NB4 (cell line): ENCODE results near the gene FERMT3.

Experiments
- DNase-seq: peaks from one replicate; pipeline ENCODE4 v3.0.0; 2010; ENCODE audit warnings: low read depth
- H3K4me3 ChIP-seq: one replicate; pipeline ENCODE4 v1.5.1; 2011; ENCODE audit warnings: mild to moderate bottlenecking, low read depth, low read length, moderate library complexity
- MYC ChIP-seq: IDR thresholded peaks from 2 replicates; pipeline ENCODE4 v1.6.1; 2011; ENCODE audit warnings: low read depth, low read length
- POLR2A ChIP-seq: IDR thresholded peaks from 2 replicates; pipeline ENCODE4 v1.6.1; 2011; ENCODE audit warnings: mild to moderate bottlenecking; ENCODE audit not compliant: insufficient read length; ENCODE audit errors: extremely low read depth
- TF ChIP-seq, protein P1 (sequence below): IDR thresholded peaks from one replicate; pipeline ENCODE4 v1.5.1; 2012; ENCODE audit warnings: low read depth, low read length
- TF ChIP-seq, protein P2 (sequence below): IDR thresholded peaks from 2 replicates; pipeline ENCODE4 v1.6.1; 2011; ENCODE audit warnings: low read depth, low read length

The FERMT3 gene

DNA sequence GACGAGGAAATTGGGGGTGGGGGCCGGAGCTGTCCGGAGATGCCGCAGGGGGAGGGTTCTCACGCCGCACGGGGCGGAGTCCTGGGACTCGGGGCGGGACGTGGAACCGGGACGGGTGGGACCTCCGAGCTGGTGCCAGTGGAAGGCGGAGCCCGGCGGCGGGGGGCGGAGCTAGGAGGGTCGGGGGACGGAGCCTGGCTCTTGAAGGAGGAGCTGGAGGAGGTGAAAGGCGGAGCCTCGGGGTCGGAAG, 34.6 kb downstream of the FERMT3 start:
- TF ChIP-seq, protein P1, sequence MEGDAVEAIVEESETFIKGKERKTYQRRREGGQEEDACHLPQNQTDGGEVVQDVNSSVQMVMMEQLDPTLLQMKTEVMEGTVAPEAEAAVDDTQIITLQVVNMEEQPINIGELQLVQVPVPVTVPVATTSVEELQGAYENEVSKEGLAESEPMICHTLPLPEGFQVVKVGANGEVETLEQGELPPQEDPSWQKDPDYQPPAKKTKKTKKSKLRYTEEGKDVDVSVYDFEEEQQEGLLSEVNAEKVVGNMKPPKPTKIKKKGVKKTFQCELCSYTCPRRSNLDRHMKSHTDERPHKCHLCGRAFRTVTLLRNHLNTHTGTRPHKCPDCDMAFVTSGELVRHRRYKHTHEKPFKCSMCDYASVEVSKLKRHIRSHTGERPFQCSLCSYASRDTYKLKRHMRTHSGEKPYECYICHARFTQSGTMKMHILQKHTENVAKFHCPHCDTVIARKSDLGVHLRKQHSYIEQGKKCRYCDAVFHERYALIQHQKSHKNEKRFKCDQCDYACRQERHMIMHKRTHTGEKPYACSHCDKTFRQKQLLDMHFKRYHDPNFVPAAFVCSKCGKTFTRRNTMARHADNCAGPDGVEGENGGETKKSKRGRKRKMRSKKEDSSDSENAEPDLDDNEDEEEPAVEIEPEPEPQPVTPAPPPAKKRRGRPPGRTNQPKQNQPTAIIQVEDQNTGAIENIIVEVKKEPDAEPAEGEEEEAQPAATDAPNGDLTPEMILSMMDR = no peak
- TF ChIP-seq MYC (no peak), POLR2A (no peak)
- TF ChIP-seq, protein P2, sequence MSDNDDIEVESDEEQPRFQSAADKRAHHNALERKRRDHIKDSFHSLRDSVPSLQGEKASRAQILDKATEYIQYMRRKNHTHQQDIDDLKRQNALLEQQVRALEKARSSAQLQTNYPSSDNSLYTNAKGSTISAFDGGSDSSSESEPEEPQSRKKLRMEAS = no peak
- DNase-seq = peak; percentile 99
- H3K4me3 ChIP-seq = peak overlapping the region; percentile 71

DNA sequence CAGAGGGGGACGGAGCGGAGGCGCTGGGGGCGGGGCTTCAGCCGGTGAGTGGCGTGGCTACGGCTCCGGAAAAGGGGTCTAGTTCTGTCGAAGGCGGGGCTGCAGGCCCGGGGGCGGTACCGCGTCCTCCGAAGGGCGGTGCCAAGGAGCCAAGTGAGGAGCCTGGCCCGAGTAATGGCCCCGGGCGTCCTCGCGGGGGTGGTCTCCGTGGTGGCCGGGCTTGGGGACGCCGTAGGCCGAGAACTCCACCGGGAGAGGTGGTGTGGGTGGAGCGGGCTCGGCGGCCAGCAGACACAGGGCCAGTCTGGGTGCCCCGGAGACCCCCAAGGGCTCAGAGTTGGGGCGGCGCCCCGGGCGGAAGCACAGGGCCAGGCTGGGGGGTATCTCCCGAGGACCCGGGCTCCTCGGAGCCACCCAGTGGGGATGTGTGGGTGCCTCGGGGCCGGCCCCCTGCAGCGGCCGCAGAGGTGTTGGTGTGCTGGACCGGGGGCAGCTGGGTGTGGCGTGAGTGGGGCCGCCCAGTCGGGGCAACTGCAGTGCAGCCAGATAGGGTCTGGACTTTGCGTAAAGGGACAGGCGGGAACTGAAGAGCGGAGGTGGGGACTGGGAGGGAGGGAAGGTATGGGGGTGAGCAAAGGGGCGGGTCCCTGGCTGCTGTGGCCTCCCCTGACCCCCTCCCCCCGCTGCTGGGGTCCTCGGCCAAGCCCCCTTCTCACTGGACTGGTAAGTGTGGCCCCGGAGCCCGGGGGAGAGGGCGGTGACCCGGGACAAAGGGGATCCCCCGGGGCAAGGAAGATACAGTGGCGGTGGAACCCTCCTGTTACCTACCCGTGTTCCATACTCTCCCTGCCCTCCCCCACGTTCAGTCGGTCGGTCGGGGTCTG, 35.2 kb downstream of the FERMT3 start:
- no peak; the same call in 1 of the 2 replicates for TF ChIP-seq MYC
- TF ChIP-seq, protein P1 = no peak
- TF ChIP-seq, protein P2 = peak; percentile 48; the same call in 1 of the 2 replicates
- TF ChIP-seq POLR2A = peak; percentile 79
- peak; percentile 76 for DNase-seq

DNA sequence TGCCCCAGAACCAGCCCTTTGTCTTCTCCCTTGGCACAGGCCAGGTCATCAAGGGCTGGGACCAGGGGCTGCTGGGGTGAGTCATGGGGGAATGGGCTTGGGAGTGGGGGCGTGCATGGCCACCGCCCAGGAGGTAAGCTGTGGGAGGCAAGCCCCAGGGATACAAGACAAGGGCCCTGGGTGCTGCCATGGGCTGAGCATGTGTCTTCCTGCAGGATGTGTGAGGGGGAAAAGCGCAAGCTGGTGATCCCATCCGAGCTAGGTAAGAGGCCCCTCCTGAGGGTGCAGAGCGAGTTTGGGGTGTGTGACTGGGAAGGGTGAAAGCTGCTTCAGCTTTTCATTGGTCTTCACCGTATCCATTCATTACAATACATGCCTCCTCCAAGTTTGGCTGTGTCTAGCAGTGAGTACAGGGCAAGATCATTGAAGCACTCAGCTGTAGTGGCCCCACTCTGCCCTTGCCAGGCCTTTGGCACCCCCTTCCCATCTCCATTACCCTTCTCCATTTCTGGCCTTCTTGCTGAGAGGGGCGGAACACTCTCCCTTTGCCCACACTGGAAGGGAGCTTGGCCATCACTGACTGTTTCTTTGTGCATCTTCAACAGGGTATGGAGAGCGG, 36.8 kb downstream of the FERMT3 start:
- no peak overlapping the region for H3K4me3 ChIP-seq
- DNase-seq = peak; percentile 49
- TF ChIP-seq MYC (no peak), POLR2A (no peak)
- TF ChIP-seq, protein P2 = no peak
- TF ChIP-seq, protein P1 = no peak

More for the DNA sequence above, 35.2 kb downstream of the FERMT3 start:
- H3K4me3 ChIP-seq = peak overlapping the region; percentile 71

DNA sequence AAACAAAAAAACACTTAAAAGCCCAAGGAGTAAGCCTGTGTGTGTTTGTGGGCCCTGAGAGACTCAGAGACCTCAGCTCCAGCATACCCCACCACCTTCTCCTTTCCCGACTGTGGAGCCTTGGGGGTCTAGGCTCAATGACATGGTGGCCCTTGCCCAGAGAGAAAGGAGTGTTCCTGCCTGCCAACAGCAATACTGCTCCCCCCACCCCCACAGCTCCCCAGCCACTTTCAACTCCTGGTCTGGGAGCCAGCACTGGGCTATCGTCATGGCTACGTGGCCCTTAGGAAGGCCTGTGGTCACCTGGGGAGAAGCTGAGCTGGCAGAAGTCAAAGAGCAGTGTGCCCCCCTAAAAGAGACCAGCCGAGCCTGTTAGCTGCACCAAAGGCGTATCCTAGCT, 37.6 kb downstream of the FERMT3 start:
- no peak for DNase-seq
- TF ChIP-seq, protein P1 = no peak
- TF ChIP-seq, protein P2 = no peak
- TF ChIP-seq POLR2A = no peak
- no peak for TF ChIP-seq MYC
- H3K4me3 ChIP-seq = no peak overlapping the region

DNA sequence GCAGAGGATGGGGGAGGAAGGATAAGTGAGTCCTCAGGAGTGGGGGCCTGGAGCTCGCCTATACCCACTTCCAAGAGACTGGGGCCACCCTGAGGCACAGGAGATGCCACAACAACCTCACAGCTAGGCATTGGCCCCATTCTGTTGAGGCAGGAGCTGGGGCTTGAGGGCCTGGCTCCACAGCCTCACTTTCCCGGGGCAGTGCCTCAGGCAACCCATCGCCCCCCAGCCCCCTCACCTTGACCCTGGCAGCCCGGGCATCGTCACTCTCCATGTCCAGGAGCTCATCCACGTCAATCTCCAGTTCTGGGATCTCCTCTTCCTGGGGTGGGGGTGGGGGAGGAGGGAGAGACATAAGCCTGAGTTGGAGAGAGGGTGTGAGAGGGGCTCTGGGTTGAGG, 38.4 kb downstream of the FERMT3 start:
- TF ChIP-seq POLR2A (no peak), MYC (no peak)
- TF ChIP-seq, protein P2 = no peak
- TF ChIP-seq, protein P1 = no peak
- no peak for DNase-seq
- H3K4me3 ChIP-seq = peak overlapping the region; percentile 87
